Smooth muscle cell (in vitro differentiated cells): ENCODE results near the gene CMSS1. TPM values are rescaled to one million over a fixed set of nuclear protein-coding genes. Genes with fewer than 3 reads are reported as not detected.

Source experiments
- DNase-seq: peaks from one replicate; lab custom pipeline; 2025; ENCODE audit not compliant: unreplicated experiment; lab: John Stamatoyannopoulos, UW
- H2AFZ ChIP-seq: fragments of 200-600 bp; sonication (generic); 2 replicates; pipeline ENCODE4 v1.6.0; 2016; ENCODE audit warnings: antibody characterized with exemption, low read depth, mild to moderate bottlenecking
- H3F3A ChIP-seq: fragments of 200-600 bp; sonication (generic); 2 replicates; pipeline ENCODE4 v1.6.0; 2017; ENCODE audit warnings: antibody characterized with exemption, low read depth
- H3K27ac ChIP-seq: fragments of 200-600 bp; sonication (generic); 2 replicates; pipeline ENCODE4 v1.5.1; 2016; ENCODE audit warnings: low read depth, mild to moderate bottlenecking
- H3K27me3 ChIP-seq: fragments of 200-600 bp; sonication (generic); 2 replicates; pipeline ENCODE4 v1.6.1; 2016; ENCODE audit warnings: low read depth, mild to moderate bottlenecking
- H3K36me3 ChIP-seq: fragments of 200-600 bp; sonication (generic); 2 replicates; pipeline ENCODE4 v1.5.1; 2016; ENCODE audit warnings: low read depth
- H3K4me1 ChIP-seq: fragments of 200-600 bp; sonication (generic); 2 replicates; pipeline ENCODE4 v1.5.1; 2016; ENCODE audit warnings: low read depth
- H3K4me2 ChIP-seq: fragments of 200-600 bp; sonication (generic); 2 replicates; pipeline ENCODE4 v1.6.0; 2016; ENCODE audit warnings: mild to moderate bottlenecking
- H3K4me3 ChIP-seq: fragments of 200-600 bp; sonication (generic); 2 replicates; pipeline ENCODE4 v1.5.1; 2016; ENCODE audit warnings: mild to moderate bottlenecking
- H3K79me2 ChIP-seq: fragments of 200-600 bp; sonication (generic); 2 replicates; pipeline ENCODE4 v1.6.0; 2016; ENCODE audit warnings: low read depth, mild to moderate bottlenecking
- H3K9ac ChIP-seq: fragments of 200-600 bp; sonication (generic); 2 replicates; pipeline ENCODE4 v1.6.0; 2016; ENCODE audit warnings: low read depth
- H3K9me3 ChIP-seq: fragments of 200-600 bp; sonication (generic); replicated peaks from 2 replicates; pipeline ENCODE4 v1.5.1; 2016; ENCODE audit warnings: low read depth
- H4K20me1 ChIP-seq: fragments of 200-600 bp; sonication (generic); 2 replicates; pipeline ENCODE4 v1.6.0; 2016; ENCODE audit warnings: low read depth
- CTCF ChIP-seq: fragments of 200-600 bp; sonication (generic); IDR thresholded peaks from 2 replicates; pipeline ENCODE4 v1.5.1; 2017; ENCODE audit warnings: borderline replicate concordance, mild to moderate bottlenecking, antibody characterized with exemption; ENCODE audit not compliant: insufficient read depth, poor library complexity, severe bottlenecking
- WGBS: methylation state at CpG from one replicate; pipeline ENCODE4 v1.1.7; 2016; ENCODE audit warnings: low lambda C conversion rate; 5-methylcytosine and 5-hydroxymethylcytosine counted together
- polyA plus RNA-seq: library from polyadenylated mRNA; unstranded; fragments of >200 nt; fragmentation: Nextera tagmentation; extraction: Ambion mirVana; gene quantifications from 2 replicates; pipeline ENCODE4 v1.2.1, GENCODE V29; 2016
- total RNA-seq: library from RNA; depleted of rRNA; stranded (reverse); fragments of >200 nt; gene quantifications from 2 replicates; pipeline ENCODE4 v1.2.3, GENCODE V29; 2014

The CMSS1 gene
- total and polyA plus RNA-seq, 2 experiments from 2014 or later = 19.2 to 24.1 TPM

GRCh38 chr3:100088735-100089368 is 271.2 kb downstream of the CMSS1 start:
- H3K9ac ChIP-seq = peak overlapping the region; percentile 9
- no peaks in the 10 kb centered on the region for H3K27me3 ChIP-seq
- H3K27ac ChIP-seq = peak overlapping the region; percentile 87
- H3K79me2 ChIP-seq = no peaks in the 10 kb centered on the region
- H3K4me1 ChIP-seq = peaks cover 18% of the 10 kb centered on the region
- H2AFZ ChIP-seq = no peak overlapping the region
- peak overlapping the region; percentile 72 for H3K4me2 ChIP-seq
- no peak for DNase-seq
- no peaks in the 10 kb centered on the region for H4K20me1 ChIP-seq
- no peak overlapping the region for H3K4me3 ChIP-seq
- no peaks in the 10 kb centered on the region for H3K36me3 ChIP-seq
- H3K9me3 ChIP-seq = no peaks in the 10 kb centered on the region
- 46% methylated on average over 2 of the region's 2 CpGs for WGBS
- H3F3A ChIP-seq = peaks cover 10% of the 10 kb centered on the region
- TF ChIP-seq CTCF = no peak

GRCh38 chr3:100089812-100090668 is 272.4 kb downstream of the CMSS1 start:
- Histone ChIP-seq H3K36me3 (no peaks in the 10 kb centered on the region), H3K4me2 (peak overlapping the region; percentile 72), H3K9me3 (no peaks in the 10 kb centered on the region), H3K27ac (peak overlapping the region; percentile 87), H3F3A (peaks cover 10% of the 10 kb centered on the region), H2AFZ (no peak overlapping the region), H3K4me3 (no peak overlapping the region), H3K27me3 (no peaks in the 10 kb centered on the region), H3K4me1 (peaks cover 18% of the 10 kb centered on the region), H3K79me2 (no peaks in the 10 kb centered on the region), H4K20me1 (no peaks in the 10 kb centered on the region), H3K9ac (peak overlapping the region; percentile 25)
- WGBS = 20% methylated on average over 7 of the region's 7 CpGs
- TF ChIP-seq CTCF = peak; percentile 45
- no peak for DNase-seq

- peaks cover 10% of the 10 kb centered on the region for H3F3A ChIP-seq
- H3K4me2 ChIP-seq = peak overlapping the region; percentile 72
- peaks cover 18% of the 10 kb centered on the region for H3K4me1 ChIP-seq
- no peaks in the 10 kb centered on the region for H3K36me3 ChIP-seq
- H3K9ac ChIP-seq = no peak overlapping the region
- H3K27me3 ChIP-seq = no peaks in the 10 kb centered on the region
- no peaks in the 10 kb centered on the region for H3K79me2 ChIP-seq
- no peak for DNase-seq
- no peaks in the 10 kb centered on the region for H4K20me1 ChIP-seq
- H3K4me3 ChIP-seq = no peak overlapping the region
- H3K27ac ChIP-seq = peak overlapping the region; percentile 87
- no peak overlapping the region for H2AFZ ChIP-seq
- no peak for TF ChIP-seq CTCF
- no peaks in the 10 kb centered on the region for H3K9me3 ChIP-seq
Measured at GRCh38 chr3:100090669-100091005, 273.0 kb downstream of the CMSS1 start.
